HepG2 (cell line): ENCODE data around the gene CBL. TPM values are rescaled to one million over a fixed set of nuclear protein-coding genes. Genes with fewer than 3 reads are reported as not detected.

Experiments
- EHMT2 ChIP-seq: fragments of 200-600 bp; sonication (generic); IDR thresholded peaks from 2 replicates; pipeline ENCODE4 v1.7.0; 2017; ENCODE audit warnings: antibody characterized with exemption, low read depth, low read length, borderline replicate concordance
- HNRNPH1 ChIP-seq: fragments of 200-400 bp; formaldehyde crosslinking; optimal IDR thresholded peaks from 2 replicates; pipeline ENCODE3; 2017; ENCODE audit warnings: mild to moderate bottlenecking, low read depth, low read length
- KDM1A ChIP-seq: IDR thresholded peaks from 2 replicates; pipeline ENCODE4 v1.6.1; 2016; ENCODE audit warnings: missing compliant biosample characterization
- KLF11 ChIP-seq: IDR thresholded peaks from 2 replicates; pipeline ENCODE4 v1.6.1; 2016; ENCODE audit warnings: missing compliant biosample characterization
- MAFF ChIP-seq: IDR thresholded peaks from 2 replicates; pipeline ENCODE4 v1.6.1; 2011; ENCODE audit warnings: low read depth, low read length, improper control_type of control experiment
- NFE2 ChIP-seq: sonication (generic); formaldehyde crosslinking; IDR thresholded peaks from 2 replicates; pipeline ENCODE4 v1.4.0; 2020; ENCODE audit warnings: missing genetic modification reagents
- POGZ ChIP-seq: sonication (generic); formaldehyde crosslinking; IDR thresholded peaks from 2 replicates; pipeline ENCODE4 v1.4.0; 2020; ENCODE audit warnings: mild to moderate bottlenecking, missing genetic modification reagents
- SMAD9 ChIP-seq: sonication (generic); formaldehyde crosslinking; IDR thresholded peaks from 2 replicates; pipeline ENCODE4 v1.5.1; 2020; ENCODE audit warnings: mild to moderate bottlenecking, missing genetic modification reagents
- SP1 ChIP-seq, 2 experiments: fragments of 450-650 bp in 1 of 2; sonication (generic) in 1 of 2; formaldehyde crosslinking in 1 of 2; IDR thresholded peaks; 2 replicates each; pipeline versions ENCODE4 v1.4.0 to v1.6.1; 2016 to 2020; ENCODE audit warnings: missing genetic modification reagents in 1 of 2
- YEATS4 ChIP-seq: sonication (generic); formaldehyde crosslinking; IDR thresholded peaks from 2 replicates; pipeline ENCODE4 v1.4.0; 2020; ENCODE audit warnings: missing genetic modification reagents, borderline replicate concordance
- ZNF160 ChIP-seq: sonication (generic); formaldehyde crosslinking; IDR thresholded peaks from 2 replicates; pipeline ENCODE4 v1.8.0; 2022; ENCODE audit warnings: mild to moderate bottlenecking, inconsistent platforms, missing genetic modification reagents
- ZNF251 ChIP-seq: sonication (generic); formaldehyde crosslinking; IDR thresholded peaks from 2 replicates; pipeline ENCODE4 v1.9.0; 2021; ENCODE audit warnings: mild to moderate bottlenecking, missing genetic modification reagents
- ZNF260 ChIP-seq: sonication (generic); formaldehyde crosslinking; IDR thresholded peaks from 2 replicates; pipeline ENCODE4 v1.4.0; 2020; ENCODE audit warnings: missing genetic modification reagents, low read depth, mild to moderate bottlenecking, borderline replicate concordance
- polyA plus RNA-seq, 8 experiments: library from polyadenylated mRNA; depleted of rRNA in 3 of 8; stranded (reverse) in 7 of 8; unstranded in 1 of 8; fragments of >200 nt; fragmentation: Illumina TruSeq in 4 of 8; extraction: Trizol in 4 of 8; gene quantifications; 2 replicates each; pipeline versions ENCODE4 v1.2.1 to v1.2.3, GENCODE V29; 2011 to 2016; ENCODE audit warnings: low read depth in 4 of 8, missing spikeins in 1 of 8, mixed read lengths in 1 of 8; ENCODE audit not compliant: insufficient read depth in 1 of 8
- total RNA-seq, 5 experiments: library from RNA; depleted of rRNA; stranded (reverse); fragments of >200 nt; fragmentation: Illumina TruSeq; extraction: Trizol; gene quantifications; 2 replicates each; pipeline ENCODE4 v1.2.3, GENCODE V29; 2016; ENCODE audit warnings: low read depth in 1 of 5
- TF ChIP-seq, protein P1 (sequence below): sonication (generic); formaldehyde crosslinking; IDR thresholded peaks from 2 replicates; pipeline ENCODE4 v1.5.1; 2020; ENCODE audit warnings: mild to moderate bottlenecking, missing genetic modification reagents, moderate library complexity
- TF ChIP-seq, protein P2 (sequence below): sonication (generic); formaldehyde crosslinking; IDR thresholded peaks from 2 replicates; pipeline ENCODE4 v1.4.0; 2020; ENCODE audit warnings: missing genetic modification reagents, borderline replicate concordance
- TF ChIP-seq, protein P3 (sequence below): IDR thresholded peaks from 2 replicates; pipeline ENCODE4 v1.6.1; 2016; ENCODE audit warnings: low read depth, borderline replicate concordance
- TF ChIP-seq, protein P4 (sequence below): sonication (generic); formaldehyde crosslinking; IDR thresholded peaks from 2 replicates; pipeline ENCODE4 v1.8.1; 2023; ENCODE audit warnings: mild to moderate bottlenecking, inconsistent platforms, moderate library complexity, missing genetic modification reagents, borderline replicate concordance
- TF ChIP-seq, protein P5 (sequence below): IDR thresholded peaks from 2 replicates; pipeline ENCODE4 v1.6.1; 2016; ENCODE audit warnings: missing biosample characterization, missing genetic modification reagents, low read depth
- TF ChIP-seq, protein P6 (sequence below): sonication (generic); formaldehyde crosslinking; IDR thresholded peaks from 2 replicates; pipeline ENCODE4 v1.5.0; 2020; ENCODE audit warnings: mild to moderate bottlenecking, missing genetic modification reagents, borderline replicate concordance

Gene CBL
- total and polyA plus RNA-seq, 2 of the 13 experiments (the other 11 are each of a cell fraction or from before 2014, with no cell fraction given): 6.6 to 7.4 TPM

DNA sequence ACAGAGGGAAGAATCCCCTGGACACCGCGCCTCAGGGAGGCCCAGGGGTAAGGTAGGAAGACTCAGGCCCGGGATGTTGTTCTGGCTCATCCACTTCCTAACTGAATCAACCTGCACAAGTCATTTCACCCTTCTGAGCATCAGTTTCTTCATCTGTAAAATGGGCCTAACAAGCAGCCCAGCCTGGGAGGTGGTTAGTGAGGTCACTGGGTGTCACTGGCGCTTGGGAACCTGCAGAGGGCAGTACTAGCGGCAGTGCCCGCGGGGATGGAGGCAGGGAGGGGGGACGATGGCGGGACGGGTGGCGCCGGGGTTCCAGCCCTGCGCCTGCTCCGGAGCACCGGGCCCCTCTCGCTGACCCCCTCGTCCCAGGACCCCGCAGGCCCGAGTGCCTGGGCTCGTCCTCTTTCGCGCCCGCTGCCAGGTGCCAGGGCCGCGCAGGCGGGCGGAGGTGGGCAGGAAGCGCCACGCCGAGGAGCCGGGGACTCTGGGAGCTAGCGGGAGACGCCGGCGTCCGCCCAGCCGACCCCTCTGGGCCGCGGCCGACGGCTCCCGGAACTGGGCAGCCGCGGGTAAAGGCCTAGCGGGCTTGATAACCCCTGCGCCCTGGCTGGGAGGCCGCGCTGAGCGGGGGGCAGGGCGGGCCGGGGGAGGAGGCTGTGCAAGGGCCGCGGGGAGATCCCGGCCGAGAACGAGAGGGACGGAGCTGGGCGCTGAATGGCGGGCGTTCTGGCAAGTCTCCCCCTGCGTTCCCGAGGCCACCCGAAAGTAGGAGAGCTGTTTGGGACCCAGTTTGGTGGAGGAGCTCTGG, 37.5 kb upstream of the CBL start, which contains the start of gene NLRX1 (continued):
- TF ChIP-seq, protein P1, sequence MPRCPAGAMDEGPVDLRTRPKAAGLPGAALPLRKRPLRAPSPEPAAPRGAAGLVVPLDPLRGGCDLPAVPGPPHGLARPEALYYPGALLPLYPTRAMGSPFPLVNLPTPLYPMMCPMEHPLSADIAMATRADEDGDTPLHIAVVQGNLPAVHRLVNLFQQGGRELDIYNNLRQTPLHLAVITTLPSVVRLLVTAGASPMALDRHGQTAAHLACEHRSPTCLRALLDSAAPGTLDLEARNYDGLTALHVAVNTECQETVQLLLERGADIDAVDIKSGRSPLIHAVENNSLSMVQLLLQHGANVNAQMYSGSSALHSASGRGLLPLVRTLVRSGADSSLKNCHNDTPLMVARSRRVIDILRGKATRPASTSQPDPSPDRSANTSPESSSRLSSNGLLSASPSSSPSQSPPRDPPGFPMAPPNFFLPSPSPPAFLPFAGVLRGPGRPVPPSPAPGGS (CRISPR knock-in tag): no peak
- peak; percentile 93 for TF ChIP-seq HNRNPH1
- no peak for TF ChIP-seq ZNF260 (CRISPR knock-in tag)
- no peak for TF ChIP-seq KLF11 (CRISPR knock-in tag)
- TF ChIP-seq KDM1A (CRISPR knock-in tag): peak; percentile 99
- TF ChIP-seq EHMT2: no peak
- TF ChIP-seq, protein P2, sequence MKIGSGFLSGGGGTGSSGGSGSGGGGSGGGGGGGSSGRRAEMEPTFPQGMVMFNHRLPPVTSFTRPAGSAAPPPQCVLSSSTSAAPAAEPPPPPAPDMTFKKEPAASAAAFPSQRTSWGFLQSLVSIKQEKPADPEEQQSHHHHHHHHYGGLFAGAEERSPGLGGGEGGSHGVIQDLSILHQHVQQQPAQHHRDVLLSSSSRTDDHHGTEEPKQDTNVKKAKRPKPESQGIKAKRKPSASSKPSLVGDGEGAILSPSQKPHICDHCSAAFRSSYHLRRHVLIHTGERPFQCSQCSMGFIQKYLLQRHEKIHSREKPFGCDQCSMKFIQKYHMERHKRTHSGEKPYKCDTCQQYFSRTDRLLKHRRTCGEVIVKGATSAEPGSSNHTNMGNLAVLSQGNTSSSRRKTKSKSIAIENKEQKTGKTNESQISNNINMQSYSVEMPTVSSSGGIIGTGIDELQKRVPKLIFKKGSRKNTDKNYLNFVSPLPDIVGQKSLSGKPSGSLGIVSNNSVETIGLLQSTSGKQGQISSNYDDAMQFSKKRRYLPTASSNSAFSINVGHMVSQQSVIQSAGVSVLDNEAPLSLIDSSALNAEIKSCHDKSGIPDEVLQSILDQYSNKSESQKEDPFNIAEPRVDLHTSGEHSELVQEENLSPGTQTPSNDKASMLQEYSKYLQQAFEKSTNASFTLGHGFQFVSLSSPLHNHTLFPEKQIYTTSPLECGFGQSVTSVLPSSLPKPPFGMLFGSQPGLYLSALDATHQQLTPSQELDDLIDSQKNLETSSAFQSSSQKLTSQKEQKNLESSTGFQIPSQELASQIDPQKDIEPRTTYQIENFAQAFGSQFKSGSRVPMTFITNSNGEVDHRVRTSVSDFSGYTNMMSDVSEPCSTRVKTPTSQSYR (CRISPR knock-in tag): peak; percentile 69; the same call in 1 of the 2 replicates
- TF ChIP-seq, protein P3, sequence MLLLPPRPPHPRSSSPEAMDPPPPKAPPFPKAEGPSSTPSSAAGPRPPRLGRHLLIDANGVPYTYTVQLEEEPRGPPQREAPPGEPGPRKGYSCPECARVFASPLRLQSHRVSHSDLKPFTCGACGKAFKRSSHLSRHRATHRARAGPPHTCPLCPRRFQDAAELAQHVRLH (CRISPR knock-in tag): peak; percentile 61
- no peak for TF ChIP-seq SP1 (IDR thresholded peaks at IDR 0.05)
- 0 out of 2 replicates have a peak, but pooled peaks have one; percentile 21 for TF ChIP-seq SP1 (CRISPR knock-in tag; IDR thresholded peaks at IDR 0.05)
- peak; percentile 62; the same call in 1 of the 2 replicates for TF ChIP-seq POGZ (CRISPR knock-in tag)
- TF ChIP-seq, protein P4, sequence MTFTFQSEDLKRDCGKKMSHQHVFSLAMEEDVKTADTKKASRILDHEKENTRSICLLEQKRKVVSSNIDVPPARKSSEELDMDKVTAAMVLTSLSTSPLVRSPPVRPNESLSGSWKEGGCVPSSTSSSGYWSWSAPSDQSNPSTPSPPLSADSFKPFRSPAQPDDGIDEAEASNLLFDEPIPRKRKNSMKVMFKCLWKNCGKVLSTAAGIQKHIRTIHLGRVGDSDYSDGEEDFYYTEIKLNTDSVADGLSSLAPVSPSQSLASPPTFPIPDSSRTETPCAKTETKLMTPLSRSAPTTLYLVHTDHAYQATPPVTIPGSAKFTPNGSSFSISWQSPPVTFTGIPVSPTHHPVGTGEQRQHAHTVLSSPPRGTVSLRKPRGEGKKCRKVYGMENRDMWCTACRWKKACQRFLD (CRISPR knock-in tag): peak; percentile 62; the same call in 1 of the 2 replicates
- TF ChIP-seq, protein P5, sequence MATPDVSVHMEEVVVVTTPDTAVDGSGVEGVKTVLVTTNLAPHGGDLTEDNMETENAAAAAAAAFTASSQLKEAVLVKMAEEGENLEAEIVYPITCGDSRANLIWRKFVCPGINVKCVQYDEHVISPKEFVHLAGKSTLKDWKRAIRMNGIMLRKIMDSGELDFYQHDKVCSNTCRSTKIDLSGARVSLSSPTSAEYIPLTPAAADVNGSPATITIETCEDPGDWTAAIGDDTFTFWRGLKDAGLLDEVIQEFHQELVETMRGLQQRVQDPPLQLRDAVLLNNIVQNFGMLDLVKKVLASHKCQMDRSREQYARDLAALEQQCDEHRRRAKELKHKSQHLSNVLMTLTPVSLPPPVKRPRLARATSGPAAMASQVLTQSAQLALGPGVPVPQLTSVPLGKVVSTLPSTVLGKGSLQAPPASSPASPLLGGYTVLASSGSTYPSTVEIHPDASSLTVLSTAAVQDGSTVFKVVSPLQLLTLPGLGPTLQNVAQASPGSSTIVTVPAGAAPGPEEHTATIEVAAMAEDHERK (CRISPR knock-in tag): no peak
- no peak for TF ChIP-seq NFE2 (CRISPR knock-in tag)
- no peak for TF ChIP-seq SMAD9
- TF ChIP-seq ZNF251: no peak
- TF ChIP-seq, protein P6, sequence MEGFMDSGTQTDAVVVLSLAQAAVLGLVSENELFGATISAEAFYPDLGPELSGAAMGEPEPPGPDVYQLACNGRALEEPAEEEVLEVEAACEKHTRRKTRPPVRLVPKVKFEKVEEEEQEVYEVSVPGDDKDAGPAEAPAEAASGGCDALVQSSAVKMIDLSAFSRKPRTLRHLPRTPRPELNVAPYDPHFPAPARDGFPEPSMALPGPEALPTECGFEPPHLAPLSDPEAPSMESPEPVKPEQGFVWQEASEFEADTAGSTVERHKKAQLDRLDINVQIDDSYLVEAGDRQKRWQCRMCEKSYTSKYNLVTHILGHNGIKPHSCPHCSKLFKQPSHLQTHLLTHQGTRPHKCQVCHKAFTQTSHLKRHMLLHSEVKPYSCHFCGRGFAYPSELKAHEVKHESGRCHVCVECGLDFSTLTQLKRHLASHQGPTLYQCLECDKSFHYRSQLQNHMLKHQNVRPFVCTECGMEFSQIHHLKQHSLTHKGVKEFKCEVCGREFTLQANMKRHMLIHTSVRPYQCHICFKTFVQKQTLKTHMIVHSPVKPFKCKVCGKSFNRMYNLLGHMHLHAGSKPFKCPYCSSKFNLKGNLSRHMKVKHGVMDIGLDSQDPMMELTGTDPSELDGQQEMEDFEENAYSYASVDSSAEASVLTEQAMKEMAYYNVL (CRISPR knock-in tag): no peak
- peak; percentile 89 for TF ChIP-seq YEATS4
- no peak for TF ChIP-seq MAFF
- TF ChIP-seq ZNF160: peak; percentile 34; the same call in 1 of the 2 replicates
